Measurements from ENCODE around the gene HPS3. TPM values are rescaled to one million over a fixed set of nuclear protein-coding genes. Genes with fewer than 3 reads are reported as not detected.

Gene HPS3
- total and polyA plus RNA-seq, 8 donors: 4.0 to 18.1 (median 7.9) TPM

DNA sequence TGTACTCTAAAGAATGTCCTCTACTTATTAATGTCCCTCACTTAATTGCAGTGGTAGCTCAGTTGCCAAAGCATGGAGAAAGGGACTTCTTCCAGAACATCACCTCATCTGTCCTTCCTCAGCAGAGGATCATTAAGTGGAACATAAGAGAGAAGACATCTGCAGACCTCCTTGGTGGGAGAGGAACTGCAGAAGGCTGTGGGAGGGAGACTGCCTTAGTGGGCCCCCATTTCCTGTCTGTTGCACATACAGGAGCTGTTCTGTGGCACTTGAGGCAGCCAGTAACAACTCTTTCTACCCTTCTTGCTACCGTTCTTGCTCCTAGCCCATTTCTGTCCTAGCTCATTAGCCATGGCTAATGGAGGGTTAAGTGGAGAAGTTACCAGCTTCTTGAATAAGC lies 33.6 kb downstream of the HPS3 start:
- no peaks in the 10 kb centered on the region for H3K9me3 ChIP-seq
- H3K4me3 ChIP-seq: no peak overlapping the region
- no peaks in the 10 kb centered on the region for H3K4me1 ChIP-seq
- no peaks in the 10 kb centered on the region for H3K27me3 ChIP-seq
- TF ChIP-seq, protein P1, sequence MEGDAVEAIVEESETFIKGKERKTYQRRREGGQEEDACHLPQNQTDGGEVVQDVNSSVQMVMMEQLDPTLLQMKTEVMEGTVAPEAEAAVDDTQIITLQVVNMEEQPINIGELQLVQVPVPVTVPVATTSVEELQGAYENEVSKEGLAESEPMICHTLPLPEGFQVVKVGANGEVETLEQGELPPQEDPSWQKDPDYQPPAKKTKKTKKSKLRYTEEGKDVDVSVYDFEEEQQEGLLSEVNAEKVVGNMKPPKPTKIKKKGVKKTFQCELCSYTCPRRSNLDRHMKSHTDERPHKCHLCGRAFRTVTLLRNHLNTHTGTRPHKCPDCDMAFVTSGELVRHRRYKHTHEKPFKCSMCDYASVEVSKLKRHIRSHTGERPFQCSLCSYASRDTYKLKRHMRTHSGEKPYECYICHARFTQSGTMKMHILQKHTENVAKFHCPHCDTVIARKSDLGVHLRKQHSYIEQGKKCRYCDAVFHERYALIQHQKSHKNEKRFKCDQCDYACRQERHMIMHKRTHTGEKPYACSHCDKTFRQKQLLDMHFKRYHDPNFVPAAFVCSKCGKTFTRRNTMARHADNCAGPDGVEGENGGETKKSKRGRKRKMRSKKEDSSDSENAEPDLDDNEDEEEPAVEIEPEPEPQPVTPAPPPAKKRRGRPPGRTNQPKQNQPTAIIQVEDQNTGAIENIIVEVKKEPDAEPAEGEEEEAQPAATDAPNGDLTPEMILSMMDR (IDR thresholded peaks at IDR 0.05): no peak
- DNase-seq: no peak
- intact Hi-C loops (cut with DNase I): no loop called here
- H3K27ac ChIP-seq: no peak overlapping the region
- no peak for ATAC-seq
- WGBS, 2 donors: 88% methylated on average over 1 of the region's 1 CpG
- peaks cover 0 to 28% (median 0%) of the 10 kb centered on the region in 3 donors for H3K36me3 ChIP-seq
- FAIRE-seq: no peak

- intact Hi-C loops (cut with DNase I): no loop called here
- WGBS, 2 donors: 92 to 94% methylated on average over 2 of the region's 2 CpGs
- H3K4me1 ChIP-seq: no peaks in the 10 kb centered on the region
- no peak overlapping the region for H3K27ac ChIP-seq
- TF ChIP-seq, protein P1 (IDR thresholded peaks at IDR 0.05): no peak
- H3K36me3 ChIP-seq: peaks cover 0 to 30% (median 4%) of the 10 kb centered on the region in 3 donors
- no peaks in the 10 kb centered on the region for H3K9me3 ChIP-seq
- H3K27me3 ChIP-seq: no peaks in the 10 kb centered on the region
- DNase-seq (no peak), ATAC-seq (no peak), FAIRE-seq (no peak)
- no peak overlapping the region for H3K4me3 ChIP-seq
Observed at GRCh38 chr3:149167898-149168297, 38.5 kb downstream of the HPS3 start.

GRCh38 chr3:149170672-149171071 lies 41.2 kb downstream of the HPS3 start:
- intact Hi-C loops (cut with DNase I): no loop called here
- no peak overlapping the region for H3K4me3 ChIP-seq
- H3K4me1 ChIP-seq: no peaks in the 10 kb centered on the region
- no peaks in the 10 kb centered on the region for H3K9me3 ChIP-seq
- 97% methylated on average over 7 of the region's 7 CpGs for WGBS, 2 donors
- no peak for DNase-seq
- H3K27ac ChIP-seq: no peak overlapping the region
- ATAC-seq: no peak
- no peaks in the 10 kb centered on the region for H3K27me3 ChIP-seq
- peaks cover 0 to 21% (median 4%) of the 10 kb centered on the region in 3 donors for H3K36me3 ChIP-seq
- TF ChIP-seq, protein P1 (IDR thresholded peaks at IDR 0.05): no peak
- FAIRE-seq: no peak

GRCh38 chr3:149174901-149175300 lies 45.5 kb downstream of the HPS3 start:
- Histone ChIP-seq H3K27me3 (no peaks in the 10 kb centered on the region), H3K4me3 (no peak overlapping the region), H3K36me3 (no peaks in the 10 kb centered on the region), H3K4me1 (no peaks in the 10 kb centered on the region), H3K9me3 (no peaks in the 10 kb centered on the region), H3K27ac (no peak overlapping the region)
- DNase-seq (no peak), FAIRE-seq (no peak), ATAC-seq (no peak)
- TF ChIP-seq, protein P1 (IDR thresholded peaks at IDR 0.05): no peak
- WGBS, 2 donors: 91 to 96% methylated on average over 3 of the region's 3 CpGs
- intact Hi-C loops (cut with DNase I): no loop called here

DNA sequence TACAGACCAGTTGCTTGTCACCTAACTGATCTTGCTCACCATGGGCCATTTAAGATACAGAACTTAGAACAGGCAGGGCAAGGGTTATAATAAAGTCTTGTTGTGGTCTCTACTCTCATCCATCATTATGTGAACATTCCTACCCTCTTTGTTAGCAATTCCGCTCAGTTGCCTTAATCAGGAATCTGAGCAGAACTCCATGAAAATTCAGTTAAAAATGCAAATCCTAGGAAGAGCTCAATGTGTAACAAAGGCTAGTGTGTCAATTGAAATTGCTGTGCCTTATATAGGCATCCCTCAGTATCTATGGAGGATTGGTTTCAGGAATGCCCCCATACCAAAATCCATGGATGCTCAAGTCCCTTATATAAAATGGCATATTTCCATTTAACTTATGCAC lies 47.7 kb downstream of the HPS3 start:
- TF ChIP-seq, protein P1 (IDR thresholded peaks at IDR 0.05): no peak
- no peak for DNase-seq

More for the DNA sequence above, 47.7 kb downstream of the HPS3 start:
- Histone ChIP-seq H3K9me3 (no peaks in the 10 kb centered on the region), H3K36me3 (no peaks in the 10 kb centered on the region), H3K4me3 (no peak overlapping the region), H3K27ac (no peak overlapping the region), H3K4me1 (no peaks in the 10 kb centered on the region), H3K27me3 (no peaks in the 10 kb centered on the region)
- 97 to 100% methylated on average over 1 of the region's 1 CpG for WGBS, 2 donors
- intact Hi-C loops (cut with DNase I): no loop called here
- FAIRE-seq (no peak), ATAC-seq (no peak)

Data from pancreas (tissue), 10 donors.